IPS-18c (cell line): Measurements from ENCODE around the gene NDRG2.
"Not testable (repeated sequence)": the region's sequence is repeated elsewhere in the genome, so short reads cannot be mapped to it uniquely, and the experiment has no call there.

Source experiments
- H3K4me3 ChIP-seq: 2 replicates; pipeline ENCODE4 v1.7.0; 2013; ENCODE audit warnings: low read depth, mild to moderate bottlenecking, low read length, moderate library complexity; ENCODE audit not compliant: insufficient read depth
- H3K9me3 ChIP-seq: one replicate; pipeline ENCODE4 v1.6.1; 2013; ENCODE audit warnings: mild to moderate bottlenecking, low read length, moderate library complexity; ENCODE audit not compliant: control insufficient read depth, insufficient read depth

NDRG2 gene

DNA sequence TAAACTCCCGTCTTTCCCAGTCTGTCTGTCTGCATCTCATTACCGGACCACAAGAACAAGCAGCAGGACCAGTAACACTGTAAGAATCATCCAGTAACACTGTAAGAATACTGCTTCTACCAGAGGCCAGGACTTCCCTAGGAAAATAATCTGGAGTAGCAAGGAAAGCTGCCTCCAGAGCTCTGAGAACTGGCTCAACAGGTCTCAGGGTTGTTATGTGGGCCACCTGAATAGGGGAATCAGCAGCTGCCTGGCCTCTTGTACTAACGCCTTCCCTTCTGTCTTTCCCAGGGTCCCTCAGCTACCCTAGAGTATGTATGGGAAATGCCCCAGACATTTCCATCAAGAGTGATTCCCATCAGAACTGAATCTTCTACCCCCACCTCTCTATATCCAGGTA is 26.7 kb downstream of the NDRG2 start:
- H3K9me3 ChIP-seq: no peaks in the 10 kb centered on the region
- no peak overlapping the region for H3K4me3 ChIP-seq

DNA sequence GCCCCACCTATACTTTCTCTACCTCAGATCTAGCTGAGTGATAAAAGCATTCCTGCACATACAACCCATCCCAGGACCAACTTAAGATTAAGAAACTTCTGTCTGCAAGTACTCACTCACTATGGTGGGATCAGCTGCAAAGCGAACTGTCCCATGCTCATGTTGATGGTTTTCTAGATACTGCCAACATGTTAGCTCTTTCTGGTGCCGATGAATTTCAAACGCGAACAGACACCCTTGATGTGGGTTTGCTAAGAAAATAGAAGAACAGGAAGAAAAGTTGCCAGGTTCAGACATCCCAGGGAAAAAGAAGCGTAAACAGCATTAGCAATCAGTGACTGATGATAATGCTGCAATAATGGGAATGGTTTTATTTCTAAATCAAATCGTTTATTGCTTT is 27.3 kb downstream of the NDRG2 start:
- Histone ChIP-seq H3K4me3 (no peak overlapping the region), H3K9me3 (no peaks in the 10 kb centered on the region)

DNA sequence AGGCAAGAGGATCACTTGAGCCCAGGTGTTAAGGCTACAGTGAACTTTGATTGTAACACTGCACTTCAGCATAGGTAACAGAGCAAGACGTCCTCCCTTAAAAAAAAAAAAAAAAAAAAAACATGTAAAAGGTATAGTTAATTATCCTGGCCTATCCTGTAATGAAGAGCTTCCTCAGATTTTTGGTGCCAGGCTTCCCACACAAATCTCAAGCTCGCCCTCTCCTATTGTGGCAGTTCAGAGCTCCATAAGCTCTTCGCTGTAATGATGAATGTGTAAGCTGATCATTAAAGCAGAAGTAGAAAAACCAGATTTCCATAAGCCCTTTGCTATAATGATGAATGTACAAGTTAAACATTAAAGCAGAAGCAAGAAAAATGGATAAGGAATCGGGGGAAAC is 27.7 kb downstream of the NDRG2 start:
- no peaks in the 10 kb centered on the region for H3K9me3 ChIP-seq
- no peak overlapping the region for H3K4me3 ChIP-seq

DNA sequence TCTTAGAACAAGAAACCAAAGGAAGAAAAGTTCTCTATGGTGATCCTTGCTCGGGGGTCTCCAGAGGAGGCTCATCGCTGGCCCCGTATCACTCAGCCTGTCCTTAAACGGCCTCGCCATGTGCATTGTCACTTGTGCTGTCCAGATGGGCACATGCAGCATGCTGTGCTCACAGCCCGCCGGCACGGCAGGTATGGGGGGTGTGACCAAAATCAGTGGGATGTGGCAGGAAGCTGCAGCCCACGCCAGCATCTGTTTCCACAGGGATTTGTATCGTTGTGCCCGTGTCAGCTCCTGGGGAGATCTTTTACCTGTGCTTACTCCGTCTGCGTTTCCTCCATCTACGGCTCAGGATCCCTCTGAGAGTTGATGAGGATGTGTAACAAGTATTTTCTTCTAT is 28.3 kb downstream of the NDRG2 start:
- Histone ChIP-seq H3K4me3 (no peak overlapping the region), H3K9me3 (no peaks in the 10 kb centered on the region)

DNA sequence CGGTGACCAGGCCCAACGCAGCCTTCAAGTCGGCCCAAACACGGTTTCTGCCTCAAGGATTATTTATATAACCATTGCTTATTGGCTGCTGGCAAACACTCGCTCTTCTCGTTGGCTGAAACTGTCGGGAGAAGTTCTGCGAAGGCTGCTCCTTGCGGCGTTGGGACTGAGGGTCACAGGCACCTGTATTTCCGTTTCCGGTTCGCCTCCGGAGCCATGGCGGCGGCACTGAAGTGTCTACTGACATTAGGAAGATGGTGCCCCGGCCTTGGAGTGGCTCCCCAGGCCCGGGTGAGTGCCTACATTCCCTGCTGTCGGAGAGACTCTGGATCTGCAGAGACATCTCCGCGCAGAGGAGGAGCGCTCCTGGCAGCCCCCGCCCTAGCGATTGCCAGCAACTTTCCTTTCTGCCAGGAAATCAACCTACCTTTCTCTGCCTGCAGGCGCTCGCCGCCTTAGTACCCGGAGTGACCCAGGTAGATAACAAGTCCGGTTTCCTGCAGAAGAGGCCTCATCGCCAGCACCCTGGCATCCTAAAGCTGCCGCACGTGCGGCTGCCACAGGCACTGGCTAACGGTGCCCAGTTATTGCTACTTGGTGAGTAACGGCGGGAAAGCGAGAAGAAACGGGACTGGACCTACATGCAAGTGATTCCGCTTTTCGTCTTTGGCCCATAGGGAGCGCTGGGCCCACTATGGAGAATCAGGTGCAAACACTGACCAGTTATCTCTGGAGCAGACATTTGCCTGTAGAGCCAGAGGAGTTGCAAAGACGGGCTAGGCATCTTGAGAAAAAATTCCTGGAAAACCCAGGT is 34.9 kb downstream of the NDRG2 start, which contains the start of gene METTL17:
TSS of gene METTL17 (plus strand) at position 194 of the 814 bp plus-strand sequence. CDS start at position 217, 23 bp downstream.
- H3K4me3 ChIP-seq: peak within 1 kb of the TSS; percentile 95

DNA sequence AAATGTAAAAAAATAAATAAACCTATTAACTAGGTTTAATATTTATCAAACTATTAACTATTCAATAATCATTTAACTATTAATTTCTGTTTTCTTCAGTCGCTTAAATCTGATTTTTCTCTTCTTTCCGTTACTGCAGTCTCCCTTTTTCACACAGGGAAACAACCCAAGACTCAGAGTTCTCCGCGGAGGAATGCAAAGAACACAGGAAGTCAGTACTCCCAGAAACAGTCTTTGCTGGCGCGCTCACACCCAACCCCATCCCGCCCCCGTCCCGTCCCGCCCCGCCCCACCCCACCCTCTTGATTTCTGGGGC is 35.4 kb downstream of the NDRG2 start:
- Histone ChIP-seq H3K9me3 (no peaks in the 10 kb centered on the region), H3K4me3 (no peak overlapping the region)

More for the DNA sequence above, 34.9 kb downstream of the NDRG2 start, which contains the start of gene METTL17:
- no peaks in the 10 kb centered on the region for H3K9me3 ChIP-seq

DNA sequence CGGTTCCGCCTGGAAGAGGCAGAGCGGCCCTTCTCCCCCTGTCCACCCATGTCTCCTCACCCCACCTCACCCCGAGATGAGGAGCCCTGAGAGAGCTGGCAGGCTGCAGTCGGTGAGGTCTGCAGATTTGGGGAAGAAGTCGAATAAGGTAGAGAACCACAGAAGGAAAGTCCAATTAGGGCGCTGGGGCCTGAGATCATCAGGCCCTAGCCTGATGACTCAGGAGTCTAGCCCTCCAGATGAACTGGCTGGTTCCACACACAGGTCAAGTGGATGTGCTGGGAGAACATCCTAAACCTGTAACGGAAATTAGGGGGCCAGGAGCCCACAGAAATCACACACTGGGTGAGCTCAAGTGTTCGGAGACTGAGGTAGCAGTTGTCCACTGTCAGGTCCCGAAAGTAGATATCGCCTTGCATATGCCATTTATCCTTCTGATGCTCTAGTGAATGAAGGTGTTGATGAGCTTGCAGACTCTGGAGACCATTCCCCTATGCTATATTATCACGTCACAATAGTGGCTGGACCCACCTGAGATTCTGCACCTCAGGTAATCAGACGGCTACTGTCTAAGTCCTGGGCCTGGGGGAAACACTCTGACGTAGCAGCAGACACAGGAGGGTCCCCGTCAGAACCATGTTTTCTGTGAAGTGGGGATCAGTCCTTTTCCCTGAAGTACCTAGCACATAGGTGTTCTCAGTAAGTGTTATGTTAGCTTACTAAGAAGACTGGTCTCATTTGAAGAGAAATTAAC is 36.0 kb downstream of the NDRG2 start:
- peak overlapping the region; percentile 9; the same call in 1 of the 2 replicates for H3K4me3 ChIP-seq
- H3K9me3 ChIP-seq: no peaks in the 10 kb centered on the region

DNA sequence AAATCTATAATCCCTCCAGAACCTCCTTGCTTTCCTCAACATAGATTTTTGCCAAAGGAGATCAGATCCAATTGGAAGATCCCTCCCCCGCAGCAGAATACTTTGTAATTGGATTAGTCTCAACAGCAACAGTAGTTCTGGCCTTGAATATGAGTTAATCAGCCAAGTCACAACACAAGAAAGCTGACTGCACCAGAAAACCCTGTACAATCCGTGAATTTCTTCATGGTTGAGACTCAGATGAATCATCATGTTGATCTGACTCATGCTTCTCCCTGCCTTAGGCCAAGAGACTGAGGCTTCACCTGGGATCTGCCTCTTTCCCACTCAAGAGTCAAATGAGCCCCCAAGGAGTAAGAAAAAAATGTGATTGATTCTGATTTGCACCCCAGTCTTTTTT is 38.0 kb downstream of the NDRG2 start:
- H3K4me3 ChIP-seq: no peak overlapping the region
- H3K9me3 ChIP-seq: no peaks in the 10 kb centered on the region

DNA sequence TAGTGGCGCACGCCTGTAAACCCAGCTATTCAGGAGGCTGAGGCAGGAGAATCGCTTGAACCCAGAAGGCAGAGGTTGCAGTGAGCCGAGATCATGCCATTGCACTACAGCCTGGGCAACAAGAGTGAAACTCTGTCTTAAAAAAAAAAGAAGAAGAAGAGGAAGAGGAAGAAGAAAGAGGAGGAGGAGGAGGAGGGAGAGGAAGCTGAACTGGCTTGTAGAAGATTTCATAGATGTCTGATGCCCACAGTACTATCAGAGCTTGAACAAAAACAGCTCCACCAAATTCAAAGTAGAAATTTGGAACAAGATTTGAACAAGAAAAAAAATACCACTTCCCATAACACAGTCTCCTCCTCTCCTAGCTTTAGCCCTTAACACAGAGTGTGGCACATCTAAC is 39.2 kb downstream of the NDRG2 start:
- not testable (repeated sequence) for H3K4me3 ChIP-seq, H3K9me3 ChIP-seq

DNA sequence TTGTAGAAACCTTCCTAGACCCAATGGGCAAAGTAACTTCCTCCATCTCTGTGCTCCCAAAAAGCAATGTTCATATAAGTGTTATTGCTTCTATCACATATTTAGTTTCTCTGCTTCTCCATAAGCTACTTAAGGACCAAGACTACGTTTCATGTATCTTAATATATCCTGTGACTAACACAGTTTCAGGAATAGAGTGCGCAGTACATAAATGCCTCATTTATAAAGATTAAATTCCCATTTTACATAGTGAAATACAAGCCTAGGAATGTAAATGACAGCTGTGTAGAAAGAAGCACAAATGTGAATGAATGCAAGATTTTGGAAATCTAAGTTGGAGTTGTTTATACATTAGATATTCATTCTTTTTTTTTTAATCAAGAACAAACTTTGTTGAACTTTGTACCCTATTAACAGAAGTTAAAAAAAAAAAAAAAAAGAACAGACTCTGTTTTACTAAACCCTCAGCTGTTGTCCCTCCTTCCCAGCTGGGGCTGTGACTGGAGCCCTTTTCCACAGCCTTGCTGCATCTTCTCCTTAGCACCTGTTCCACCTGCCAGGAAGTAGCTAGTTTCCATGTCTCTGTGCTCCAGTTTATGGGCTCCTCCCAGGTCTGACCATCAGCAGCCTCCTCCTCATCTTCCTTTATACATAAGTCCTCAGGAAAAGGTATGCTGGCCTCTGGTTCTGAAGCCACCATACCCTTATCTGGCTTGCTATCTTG is 42.1 kb downstream of the NDRG2 start:
- Histone ChIP-seq H3K9me3 (no peaks in the 10 kb centered on the region), H3K4me3 (no peak overlapping the region)

DNA sequence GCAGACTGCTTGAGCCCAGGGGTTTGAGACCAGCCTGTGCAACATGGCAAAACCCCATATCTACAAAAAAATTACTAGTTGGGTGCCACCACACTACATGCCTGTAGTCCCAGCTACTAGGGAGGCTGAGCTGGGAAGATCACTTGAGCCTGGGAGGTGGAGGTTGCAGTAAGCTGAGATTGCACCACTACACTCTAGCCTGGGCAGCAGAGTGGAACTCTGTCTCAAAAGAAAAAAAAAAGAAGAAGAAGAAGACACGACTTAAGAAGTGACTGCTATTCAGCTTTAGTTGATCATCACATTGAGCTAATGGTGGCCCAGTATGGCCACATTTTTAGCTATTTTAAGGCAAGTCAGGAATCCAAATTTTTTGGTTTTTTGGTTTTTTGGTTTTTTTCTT is 44.0 kb downstream of the NDRG2 start:
- Histone ChIP-seq H3K4me3 (no peak overlapping the region), H3K9me3 (no peaks in the 10 kb centered on the region)

DNA sequence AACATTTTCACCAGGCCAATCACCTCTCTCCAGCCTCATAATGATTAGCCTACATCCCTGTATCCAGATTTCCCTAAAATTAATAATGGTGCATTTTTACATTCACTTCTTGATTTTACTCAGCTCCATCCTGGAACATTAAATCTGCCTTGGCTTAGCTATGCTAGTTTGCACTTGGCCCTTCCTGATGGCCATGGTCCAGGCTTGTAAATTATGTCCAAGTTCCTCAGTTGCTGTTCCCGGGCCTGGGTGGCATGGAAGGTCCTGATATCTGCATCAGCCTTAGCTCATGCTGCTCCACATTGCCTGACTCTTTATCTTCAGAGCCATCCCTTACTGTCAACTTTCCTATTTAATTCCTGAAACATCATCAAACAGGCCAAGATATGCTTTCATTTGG is 46.2 kb downstream of the NDRG2 start:
- no peak overlapping the region for H3K4me3 ChIP-seq
- no peaks in the 10 kb centered on the region for H3K9me3 ChIP-seq

DNA sequence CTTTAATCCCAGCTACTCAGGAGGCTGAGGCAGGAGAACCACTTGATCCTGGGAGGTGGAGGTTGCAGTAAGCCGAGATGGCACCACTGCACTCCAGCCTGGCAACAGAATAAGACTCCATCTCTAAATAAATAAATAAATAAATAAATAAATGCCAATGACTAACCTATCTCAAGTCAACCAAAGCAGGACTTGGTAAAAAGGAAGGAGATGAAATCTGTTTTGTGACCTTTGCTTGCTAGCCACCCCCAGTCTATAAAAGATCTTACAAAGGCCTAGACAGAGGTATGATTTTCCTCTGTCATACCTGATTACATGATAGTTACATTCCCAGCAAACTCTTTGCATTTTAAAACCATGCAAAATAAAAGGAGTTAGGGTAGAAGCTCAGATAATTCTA is 48.6 kb downstream of the NDRG2 start:
- no peak overlapping the region for H3K4me3 ChIP-seq

DNA sequence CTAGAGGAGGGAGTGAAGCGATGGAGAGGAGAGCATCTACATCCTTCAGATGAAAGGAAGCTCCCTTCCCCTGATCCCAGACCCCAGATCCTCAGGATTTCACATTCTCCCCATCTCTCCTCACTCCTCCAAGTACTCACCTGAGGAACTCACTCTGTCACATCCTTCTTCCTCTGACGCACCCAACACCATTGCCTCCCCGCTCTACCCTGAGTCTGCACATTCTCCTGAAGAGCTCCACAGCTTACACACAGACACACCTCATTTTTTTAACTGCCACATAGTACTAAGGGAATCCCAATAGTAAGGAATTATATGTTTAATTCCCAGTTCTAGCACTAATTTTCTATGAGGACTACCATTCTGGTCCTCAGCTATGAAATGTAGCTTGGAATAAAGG is 51.4 kb downstream of the NDRG2 start:
- H3K4me3 ChIP-seq: no peak overlapping the region
- H3K9me3 ChIP-seq: no peaks in the 10 kb centered on the region

More for the DNA sequence above, 48.6 kb downstream of the NDRG2 start:
- H3K9me3 ChIP-seq: no peaks in the 10 kb centered on the region

DNA sequence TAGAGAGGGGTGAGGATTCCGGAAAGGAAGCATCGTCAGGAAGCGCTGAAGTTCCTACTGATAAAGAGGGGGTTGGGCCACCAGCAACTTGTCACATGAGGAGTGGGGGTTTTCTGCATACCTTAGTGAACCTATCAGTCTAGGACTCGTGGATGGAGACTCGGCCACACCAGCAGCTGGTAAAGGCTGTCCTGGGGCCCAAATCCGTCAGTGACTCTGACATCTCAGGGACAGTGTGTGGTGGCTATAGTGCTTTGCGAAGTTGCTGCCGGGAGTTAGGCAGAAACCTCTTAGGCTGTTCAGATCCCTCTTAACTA is 53.2 kb downstream of the NDRG2 start:
- Histone ChIP-seq H3K9me3 (no peaks in the 10 kb centered on the region), H3K4me3 (peak overlapping the region; percentile 82)

DNA sequence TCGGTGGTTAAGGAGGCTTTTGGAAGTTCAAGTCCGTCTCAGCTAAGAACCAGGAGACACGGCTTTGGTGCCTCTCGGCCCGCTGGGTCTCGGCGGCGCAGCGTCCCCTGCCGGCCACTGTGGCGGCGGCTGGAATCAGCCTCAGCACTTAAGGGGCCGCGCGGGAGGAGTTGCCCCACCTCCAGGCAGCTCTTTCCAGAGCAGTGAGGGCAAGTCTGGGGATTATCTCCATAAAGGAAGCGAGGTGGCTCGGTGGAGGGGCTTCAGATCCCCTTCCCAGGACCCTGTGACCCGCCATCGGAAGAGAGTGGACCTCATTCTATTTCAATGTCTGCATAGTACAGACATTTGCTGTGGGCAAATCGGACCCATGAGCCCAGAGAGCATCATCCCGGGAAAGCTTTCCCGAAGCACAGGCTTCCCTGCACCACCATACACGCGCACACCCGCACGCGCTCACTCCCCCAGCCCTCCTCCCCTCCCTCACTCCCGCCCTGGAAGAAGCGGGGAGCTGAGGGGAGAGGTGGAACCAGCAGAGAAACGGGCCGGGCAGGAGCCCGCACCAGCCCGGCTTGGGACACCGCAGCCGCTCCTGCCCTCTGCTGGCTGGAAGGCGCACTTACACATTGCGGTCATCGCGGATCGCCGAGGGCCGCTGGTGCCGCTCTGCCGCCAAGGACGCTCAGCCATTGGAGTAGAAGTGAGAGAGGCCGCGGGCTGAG is 53.7 kb downstream of the NDRG2 start:
- H3K9me3 ChIP-seq: no peaks in the 10 kb centered on the region
- H3K4me3 ChIP-seq: peak overlapping the region; percentile 82

DNA sequence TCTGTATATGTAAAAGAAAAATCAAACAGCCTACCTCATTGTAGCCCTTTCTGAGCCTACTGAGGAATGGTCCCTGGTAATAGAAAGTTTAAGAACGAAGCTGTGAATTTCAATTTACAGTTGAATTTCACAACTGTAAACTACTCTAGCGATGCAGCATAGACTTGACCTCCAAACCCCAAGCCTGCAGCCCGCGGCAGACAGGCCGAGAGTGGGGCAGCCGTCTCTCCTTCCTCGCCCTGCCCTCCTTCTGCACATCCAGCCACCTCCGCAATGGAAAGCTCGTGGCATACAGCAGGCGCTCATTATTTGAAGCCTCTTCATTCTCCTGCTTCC is 54.2 kb downstream of the NDRG2 start:
- Histone ChIP-seq H3K9me3 (no peaks in the 10 kb centered on the region), H3K4me3 (peak overlapping the region; percentile 82)
